AG09319 (cell line): ENCODE measurements around the gene KCNAB2.
"Not testable (repeated sequence)": the region's sequence is repeated elsewhere in the genome, so short reads cannot be mapped to it uniquely, and the experiment has no call there.

Experiments used
- DNase-seq: peaks from one replicate; pipeline ENCODE4 v3.0.0-alpha.2; 2010; ENCODE audit warnings: low read depth; ENCODE audit errors: extremely low read depth
- CTCF ChIP-seq: IDR thresholded peaks from 2 replicates; pipeline ENCODE4 v1.5.1; 2011; ENCODE audit warnings: low read depth, mild to moderate bottlenecking, inconsistent platforms, low read length, moderate library complexity

KCNAB2 gene

GRCh38 chr1:6011161-6011945 is 34.3 kb upstream of the KCNAB2 start:
- DNase-seq: no peak
- TF ChIP-seq CTCF: no peak

- TF ChIP-seq CTCF: no peak
- DNase-seq: no peak
These were observed 33.8 kb upstream of the KCNAB2 start for GRCh38 chr1:6011946-6012258.

- no peak for DNase-seq
- TF ChIP-seq CTCF: no peak
These were observed 33.0 kb upstream of the KCNAB2 start for GRCh38 chr1:6012529-6013318.

GRCh38 chr1:6013491-6013890 is 32.2 kb upstream of the KCNAB2 start:
- DNase-seq: no peak
- TF ChIP-seq CTCF: no peak

- TF ChIP-seq CTCF: no peak
- no peak for DNase-seq
These were observed 31.3 kb upstream of the KCNAB2 start for GRCh38 chr1:6014130-6014999.

GRCh38 chr1:6016191-6016865 is 29.4 kb upstream of the KCNAB2 start:
- no peak for TF ChIP-seq CTCF
- DNase-seq: no peak

- DNase-seq: not testable (repeated sequence)
These were observed 28.0 kb upstream of the KCNAB2 start for GRCh38 chr1:6017654-6018053.
